ENCODE results near the gene TMEM219.

Gene TMEM219

GRCh38 chr16:29995911-29996765 is 34.3 kb downstream of the TMEM219 start, which contains the start of gene INO80E (continued):
- TF ChIP-seq TCF7L2 (IDR thresholded peaks at IDR 0.05; ENCODE audit: borderline replicate concordance, low read depth, low read length), result no peak
- TF ChIP-seq ZNF701 (tag by site-specific recombination; IDR thresholded peaks at IDR 0.05), result no peak
- peak; percentile 35; the same call in 1 of the 2 replicates for TF ChIP-seq ZNF518A (tag by site-specific recombination; conservative IDR thresholded peaks at IDR 0.05; ENCODE audit: low read depth)
- TF ChIP-seq IKZF3 (tag by site-specific recombination; IDR thresholded peaks at IDR 0.05), result 0 out of 2 replicates have a peak, but pooled peaks have one; percentile 3
- no peak for TF ChIP-seq ZNF433 (tag by site-specific recombination; IDR thresholded peaks at IDR 0.05; ENCODE audit: low read depth)
- peak; percentile 99 for TF ChIP-seq ZNF629 (tag by site-specific recombination; IDR thresholded peaks at IDR 0.05)
- no peak; the same call in none of the 2 replicates for TF ChIP-seq SP7 (tag by site-specific recombination; IDR thresholded peaks at IDR 0.05)
- TF ChIP-seq ZNF266 (tag by site-specific recombination; IDR thresholded peaks at IDR 0.05; ENCODE audit: low read depth), result no peak
- no peak; the same call in 1 of the 2 replicates for TF ChIP-seq CTCF (tag by site-specific recombination; IDR thresholded peaks at IDR 0.05)
- TF ChIP-seq ZNF473 (tag by site-specific recombination; IDR thresholded peaks at IDR 0.05), result no peak
- TF ChIP-seq ZNF707 (tag by site-specific recombination; IDR thresholded peaks at IDR 0.05), result no peak
- TF ChIP-seq ZBTB8A (tag by site-specific recombination; IDR thresholded peaks at IDR 0.05), result peak; percentile 58
- no peak for TF ChIP-seq ZNF18 (tag by site-specific recombination; IDR thresholded peaks at IDR 0.05)
- peak; percentile 25; the same call in 1 of the 2 replicates for TF ChIP-seq ZBTB7A (tag by site-specific recombination; IDR thresholded peaks at IDR 0.05; ENCODE audit: low read depth)
- TF ChIP-seq PRDM6 (tag by site-specific recombination; IDR thresholded peaks at IDR 0.05), result no peak
- no peak for TF ChIP-seq ZNF658 (tag by site-specific recombination; IDR thresholded peaks at IDR 0.05)
- 0 out of 2 replicates have a peak, but pooled peaks have one; percentile 42 for TF ChIP-seq ZNF324 (tag by site-specific recombination; IDR thresholded peaks at IDR 0.05)
- TF ChIP-seq MEIS1 (CRISPR knock-in tag; IDR thresholded peaks at IDR 0.05; ENCODE audit: borderline replicate concordance), result no peak
- TF ChIP-seq EGR2 (tag by site-specific recombination; IDR thresholded peaks at IDR 0.05; ENCODE audit: low read depth), result peak; percentile 48
- no peak for TF ChIP-seq GLI4 (tag by site-specific recombination; IDR thresholded peaks at IDR 0.05)
- TF ChIP-seq SETDB1 (IDR thresholded peaks at IDR 0.05; ENCODE audit: insufficient read length, low read length), result no peak
- no peak for TF ChIP-seq RBAK (tag by site-specific recombination; IDR thresholded peaks at IDR 0.05)
- TF ChIP-seq BCL11A (tag by site-specific recombination; IDR thresholded peaks at IDR 0.05; ENCODE audit: low read depth), result no peak
- peak; percentile 80; the same call in 1 of the 2 replicates for TF ChIP-seq ZNF548 (tag by site-specific recombination; IDR thresholded peaks at IDR 0.05)
- TF ChIP-seq ZNF335 (tag by site-specific recombination; conservative IDR thresholded peaks at IDR 0.05), result peak; percentile 99
- TF ChIP-seq ZNF549 (tag by site-specific recombination; IDR thresholded peaks at IDR 0.05), result no peak
- peak; percentile 86 for TF ChIP-seq ZBTB17 (tag by site-specific recombination; IDR thresholded peaks at IDR 0.05)
- TF ChIP-seq ZNF529 (tag by site-specific recombination; IDR thresholded peaks at IDR 0.05; ENCODE audit: insufficient replicate concordance), result no peak
- no peak for TF ChIP-seq ZNF223 (tag by site-specific recombination; IDR thresholded peaks at IDR 0.05)
- no peak for TF ChIP-seq ZNF830 (tag by site-specific recombination; IDR thresholded peaks at IDR 0.05; ENCODE audit: low read depth)
- peak; percentile 100 for TF ChIP-seq ZBTB20 (tag by site-specific recombination; IDR thresholded peaks at IDR 0.05)

Measured in HEK293 (cell line).